Measurements from ENCODE around the gene PUM1. TPM values are rescaled to one million over a fixed set of nuclear protein-coding genes. Genes with fewer than 3 reads are reported as not detected.

Gene PUM1
- total and polyA plus RNA-seq, 10 of the 15 experiments (the other 5 are each of a cell fraction or from before 2014, with no cell fraction given) = 21.4 to 75.3 (median 42.4) TPM

DNA sequence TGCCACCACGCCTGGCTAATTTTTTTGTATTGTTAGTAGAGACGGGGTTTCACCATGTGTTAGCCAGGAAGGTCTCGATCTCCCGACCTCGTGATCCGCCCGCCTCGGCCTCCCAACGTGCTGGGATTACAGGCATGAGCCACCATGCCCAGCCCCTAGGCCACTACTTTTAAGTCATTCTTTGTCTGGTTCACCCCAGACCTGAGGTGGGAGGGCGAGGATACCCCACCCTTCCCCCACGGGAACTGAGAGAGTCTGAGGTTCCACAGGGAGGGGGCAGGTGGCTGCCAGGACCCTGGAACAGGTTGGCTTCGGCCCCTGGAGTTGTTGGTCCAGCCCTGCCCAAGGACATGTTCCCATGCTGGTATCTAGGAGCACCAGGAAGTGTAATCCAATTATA lies 149.2 kb downstream of the PUM1 start:
- SMC1A ChIA-PET (ENCODE audit: uncharacterized antibody, unreplicated experiment) = no interaction called here
- intact Hi-C loops (cut with micrococcal nuclease; ENCODE audit: unreplicated experiment) = no loop called here
- BruUV-seq (replicated peaks) = no TSS peak
- no peak overlapping the region for H2AFZ ChIP-seq (ENCODE audit: control insufficient read depth, low read depth, low read length)
- in situ Hi-C loops (cut with MboI) = loop anchor here (10.0 kb wide), 1 partner anchor 1681 kb away; the partner anchor contains the start of genes MECR and PTPRU
- H3K4me3 ChIP-seq = no peak overlapping the region
- no peak for ATAC-seq
- H3K27me3 ChIP-seq (replicated peaks in 1 of 2; ENCODE audit: control insufficient read depth in 2 of 2, insufficient read depth in 2 of 2, low read length in 1 of 2) = no peaks in the 10 kb centered on the region
- no peaks in the 10 kb centered on the region for H3K9me3 ChIP-seq (replicated peaks; ENCODE audit: control insufficient read depth, insufficient read depth, low read length)
- no peak for DNase-seq (ENCODE audit: low read depth, low spot score)
- no peaks in the 10 kb centered on the region for H3K36me3 ChIP-seq (ENCODE audit: control insufficient read depth in 2 of 2, insufficient read depth in 2 of 2, low read length in 1 of 2)
- no peak for TF ChIP-seq MTA2 (IDR thresholded peaks at IDR 0.05; ENCODE audit: low read depth)
- TF ChIP-seq, protein P1, sequence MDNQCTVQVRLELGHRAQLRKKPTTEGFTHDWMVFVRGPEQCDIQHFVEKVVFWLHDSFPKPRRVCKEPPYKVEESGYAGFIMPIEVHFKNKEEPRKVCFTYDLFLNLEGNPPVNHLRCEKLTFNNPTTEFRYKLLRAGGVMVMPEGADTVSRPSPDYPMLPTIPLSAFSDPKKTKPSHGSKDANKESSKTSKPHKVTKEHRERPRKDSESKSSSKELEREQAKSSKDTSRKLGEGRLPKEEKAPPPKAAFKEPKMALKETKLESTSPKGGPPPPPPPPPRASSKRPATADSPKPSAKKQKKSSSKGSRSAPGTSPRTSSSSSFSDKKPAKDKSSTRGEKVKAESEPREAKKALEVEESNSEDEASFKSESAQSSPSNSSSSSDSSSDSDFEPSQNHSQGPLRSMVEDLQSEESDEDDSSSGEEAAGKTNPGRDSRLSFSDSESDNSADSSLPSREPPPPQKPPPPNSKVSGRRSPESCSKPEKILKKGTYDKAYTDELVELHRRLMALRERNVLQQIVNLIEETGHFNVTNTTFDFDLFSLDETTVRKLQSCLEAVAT (IDR thresholded peaks at IDR 0.05) = no peak
- TF ChIP-seq, protein P2, sequence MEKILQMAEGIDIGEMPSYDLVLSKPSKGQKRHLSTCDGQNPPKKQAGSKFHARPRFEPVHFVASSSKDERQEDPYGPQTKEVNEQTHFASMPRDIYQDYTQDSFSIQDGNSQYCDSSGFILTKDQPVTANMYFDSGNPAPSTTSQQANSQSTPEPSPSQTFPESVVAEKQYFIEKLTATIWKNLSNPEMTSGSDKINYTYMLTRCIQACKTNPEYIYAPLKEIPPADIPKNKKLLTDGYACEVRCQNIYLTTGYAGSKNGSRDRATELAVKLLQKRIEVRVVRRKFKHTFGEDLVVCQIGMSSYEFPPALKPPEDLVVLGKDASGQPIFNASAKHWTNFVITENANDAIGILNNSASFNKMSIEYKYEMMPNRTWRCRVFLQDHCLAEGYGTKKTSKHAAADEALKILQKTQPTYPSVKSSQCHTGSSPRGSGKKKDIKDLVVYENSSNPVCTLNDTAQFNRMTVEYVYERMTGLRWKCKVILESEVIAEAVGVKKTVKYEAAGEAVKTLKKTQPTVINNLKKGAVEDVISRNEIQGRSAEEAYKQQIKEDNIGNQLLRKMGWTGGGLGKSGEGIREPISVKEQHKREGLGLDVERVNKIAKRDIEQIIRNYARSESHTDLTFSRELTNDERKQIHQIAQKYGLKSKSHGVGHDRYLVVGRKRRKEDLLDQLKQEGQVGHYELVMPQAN (conservative IDR thresholded peaks at IDR 0.05) = no peak
- TF ChIP-seq, protein P3, sequence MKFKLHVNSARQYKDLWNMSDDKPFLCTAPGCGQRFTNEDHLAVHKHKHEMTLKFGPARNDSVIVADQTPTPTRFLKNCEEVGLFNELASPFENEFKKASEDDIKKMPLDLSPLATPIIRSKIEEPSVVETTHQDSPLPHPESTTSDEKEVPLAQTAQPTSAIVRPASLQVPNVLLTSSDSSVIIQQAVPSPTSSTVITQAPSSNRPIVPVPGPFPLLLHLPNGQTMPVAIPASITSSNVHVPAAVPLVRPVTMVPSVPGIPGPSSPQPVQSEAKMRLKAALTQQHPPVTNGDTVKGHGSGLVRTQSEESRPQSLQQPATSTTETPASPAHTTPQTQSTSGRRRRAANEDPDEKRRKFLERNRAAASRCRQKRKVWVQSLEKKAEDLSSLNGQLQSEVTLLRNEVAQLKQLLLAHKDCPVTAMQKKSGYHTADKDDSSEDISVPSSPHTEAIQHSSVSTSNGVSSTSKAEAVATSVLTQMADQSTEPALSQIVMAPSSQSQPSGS (IDR thresholded peaks at IDR 0.05; ENCODE audit: low read length) = no peak
- no peaks in the 10 kb centered on the region for H4K20me1 ChIP-seq (ENCODE audit: control insufficient read depth, insufficient read depth)
- FAIRE-seq = no peak
- WGBS (ENCODE audit: insufficient coverage, insufficient replicate concordance, low lambda C conversion rate, missing lambda C conversion rate) = 51% methylated on average over 12 of the region's 12 CpGs
- POLR2A ChIA-PET = no interaction called here
- CTCF ChIA-PET = interaction anchor here (8.7 kb wide), 1 partner anchor 113 kb away, joined by 303 read pairs; no protein-coding TSS in a partner anchor
- no peak overlapping the region for H3K4me2 ChIP-seq (ENCODE audit: control insufficient read depth, insufficient read depth)
- no peak overlapping the region for H3K9ac ChIP-seq (ENCODE audit: control insufficient read depth, insufficient read depth, low read length)
- H3K4me1 ChIP-seq (ENCODE audit: control insufficient read depth, insufficient read depth, low read length) = no peaks in the 10 kb centered on the region
- no peaks in the 10 kb centered on the region for H3K79me2 ChIP-seq (ENCODE audit: control insufficient read depth, insufficient read depth, low read length)
- RAD21 ChIA-PET (ENCODE audit: unreplicated experiment) = interaction anchor here (0.7 to 1.2 kb wide), 2 partner anchors 8 to 91 kb away, joined by 3 read pairs; no protein-coding TSS in a partner anchor
- H3K27ac ChIP-seq (ENCODE audit: control insufficient read depth, insufficient read depth) = no peak overlapping the region

All from GM12878 (cell line).